ENCODE results near the gene MED20. TPM values are rescaled to one million over a fixed set of nuclear protein-coding genes. Genes with fewer than 3 reads are reported as not detected.
A peak's percentile ranks its signal among the peaks of the same experiment; 100 is the strongest.

MED20 gene, protein sequence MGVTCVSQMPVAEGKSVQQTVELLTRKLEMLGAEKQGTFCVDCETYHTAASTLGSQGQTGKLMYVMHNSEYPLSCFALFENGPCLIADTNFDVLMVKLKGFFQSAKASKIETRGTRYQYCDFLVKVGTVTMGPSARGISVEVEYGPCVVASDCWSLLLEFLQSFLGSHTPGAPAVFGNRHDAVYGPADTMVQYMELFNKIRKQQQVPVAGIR
- 23.0 TPM for polyA plus RNA-seq (2013, experiment 1 of 2)
- 20.1 TPM for polyA plus RNA-seq (2013, experiment 2 of 2)

DNA sequence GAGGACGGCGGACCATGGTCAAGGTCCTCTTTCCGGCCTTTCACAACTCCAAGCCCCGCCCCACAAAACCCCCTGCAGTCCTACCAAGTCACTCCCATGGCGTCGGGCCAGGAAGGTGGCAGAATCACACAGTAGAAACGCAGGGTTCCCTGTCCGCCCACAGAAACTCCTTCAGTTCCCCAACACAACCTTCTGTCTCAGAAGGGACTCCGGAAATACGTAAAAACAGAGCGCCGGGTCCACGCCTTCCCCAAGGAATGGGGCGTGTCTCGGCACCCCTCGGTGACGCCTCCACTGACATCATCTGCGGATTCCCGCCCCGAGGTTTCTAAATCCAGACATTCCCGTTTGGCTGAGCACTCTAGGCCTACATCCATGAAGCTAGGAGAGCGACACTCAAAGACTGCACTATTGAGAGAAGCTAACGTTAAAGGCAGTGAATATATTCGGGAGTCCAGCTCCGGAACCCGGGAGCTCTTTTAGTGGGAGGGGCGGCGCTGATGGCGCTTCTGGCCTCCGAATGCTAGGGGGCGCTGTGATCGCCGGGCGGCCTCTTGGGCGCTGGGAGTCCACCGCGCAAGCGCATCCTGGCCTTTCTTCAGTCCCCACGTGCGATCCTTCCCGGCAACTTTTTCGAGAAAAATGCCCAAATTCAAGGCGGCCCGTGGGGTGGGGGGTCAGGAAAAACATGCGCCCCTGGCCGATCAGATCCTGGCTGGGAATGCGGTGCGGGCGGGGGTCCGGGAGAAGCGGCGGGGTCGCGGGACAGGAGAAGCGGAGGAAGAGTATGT is at the start of gene MED20, which contains the start of gene BYSL:
Gene MED20, minus strand, starts transcription at position 219 of the 791 bp plus-strand sequence. Its CDS starts 121 bp downstream, at position 98.
Gene BYSL, plus strand, starts transcription at position 579 of the 791 bp plus-strand sequence. Its CDS starts 64 bp downstream, at position 643.
- Histone ChIP-seq H3K27ac (ENCODE audit: low read depth, low read length, severe bottlenecking) (peak within 1 kb of the TSS; percentile 96), H3K4me3 (ENCODE audit: extremely low read depth, insufficient read depth, low read length, poor library complexity, severe bottlenecking) (peak within 1 kb of the TSS; percentile 80), H3K36me3 (ENCODE audit: control insufficient read depth, insufficient read depth, low read length) (peaks cover 41% of the 10 kb centered on the region), H3K4me1 (ENCODE audit: control insufficient read depth, insufficient read depth, low read length, poor library complexity, severe bottlenecking) (peaks cover 30% of the 10 kb centered on the region), H3K9me3 (ENCODE audit: control insufficient read depth, low read length) (no peaks in the 10 kb centered on the region)
- 0 to 1% methylated on average over 45 to 52 of the region's 55 CpGs for WGBS, 2 experiments (ENCODE audit: insufficient coverage in 2 of 2)

DNA sequence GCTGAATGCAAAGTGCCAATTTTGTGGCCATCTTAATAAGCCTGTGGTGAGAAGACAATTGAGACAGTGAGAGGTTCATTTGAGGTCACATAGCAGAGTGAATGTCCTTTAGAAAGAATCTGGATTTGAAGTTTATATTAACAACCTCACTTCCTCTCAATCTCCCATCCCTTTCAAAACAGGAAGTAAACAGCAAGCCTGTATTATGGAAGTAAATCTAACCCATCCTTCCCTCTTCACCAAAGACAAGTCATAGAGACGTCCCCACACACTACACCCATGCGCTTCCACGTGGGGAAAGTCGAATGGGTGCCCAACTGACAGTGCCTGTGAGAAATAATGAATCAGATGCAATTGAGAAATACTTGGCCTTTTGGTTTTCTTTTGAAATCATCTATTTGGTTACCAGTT is 49.5 kb upstream of the MED20 start:
- Histone ChIP-seq H3K4me1 (ENCODE audit: control insufficient read depth, insufficient read depth, low read length, poor library complexity, severe bottlenecking) (peaks cover 17% of the 10 kb centered on the region), H3K9me3 (ENCODE audit: control insufficient read depth, low read length) (no peaks in the 10 kb centered on the region), H3K36me3 (ENCODE audit: control insufficient read depth, insufficient read depth, low read length) (no peaks in the 10 kb centered on the region), H3K4me3 (ENCODE audit: extremely low read depth, insufficient read depth, low read length, poor library complexity, severe bottlenecking) (no peak overlapping the region), H3K27ac (ENCODE audit: low read depth, low read length, severe bottlenecking) (no peak overlapping the region)
- WGBS, 2 experiments (ENCODE audit: insufficient coverage in 2 of 2): no CpG with 5 or more reads among the region's 4 CpGs

DNA sequence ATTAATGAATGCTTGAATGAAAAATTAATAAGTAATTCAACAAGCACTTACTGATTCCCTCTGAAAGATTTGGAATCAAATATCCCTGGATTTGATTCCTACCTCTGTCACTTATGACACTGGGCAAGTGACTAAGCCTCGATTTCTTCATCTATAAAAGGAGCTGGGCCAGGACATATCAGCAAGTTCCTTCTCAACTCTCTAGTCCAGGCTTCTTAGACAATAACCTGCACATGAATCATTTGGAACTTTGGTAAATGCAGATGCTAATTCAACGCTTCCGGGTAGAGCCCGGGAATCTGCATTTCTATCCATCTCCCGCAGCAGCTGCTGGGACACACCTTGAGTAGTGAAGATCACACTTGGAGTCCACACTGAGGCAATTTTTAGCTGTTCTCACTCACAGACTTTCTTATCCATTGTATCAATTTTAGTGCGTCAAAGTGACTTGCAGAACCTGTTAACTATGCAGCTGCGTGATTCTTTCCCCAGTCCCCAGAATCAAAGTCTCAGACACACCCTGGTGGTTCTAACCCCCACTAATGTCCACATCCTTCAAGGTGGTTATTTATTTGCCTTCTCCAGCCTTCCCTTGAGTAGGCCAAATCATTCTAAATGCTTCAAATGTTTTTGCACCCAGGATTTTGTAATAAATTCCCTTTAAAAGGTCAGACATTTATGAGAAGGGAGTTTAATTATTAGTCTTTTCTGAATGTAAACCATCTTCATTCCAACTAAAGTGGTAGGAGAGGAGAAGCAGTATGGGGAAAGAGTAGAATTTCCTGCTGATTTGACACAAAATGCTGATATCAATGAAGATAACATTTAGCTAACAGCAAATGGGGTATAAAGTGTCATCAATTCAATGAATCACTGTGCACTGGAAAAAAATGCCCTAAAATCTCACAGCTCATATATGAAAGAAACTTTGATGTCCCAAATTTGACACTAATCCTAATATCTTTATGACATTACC is 46.7 kb upstream of the MED20 start:
- Histone ChIP-seq H3K4me3 (ENCODE audit: extremely low read depth, insufficient read depth, low read length, poor library complexity, severe bottlenecking) (no peak overlapping the region), H3K4me1 (ENCODE audit: control insufficient read depth, insufficient read depth, low read length, poor library complexity, severe bottlenecking) (peaks cover 17% of the 10 kb centered on the region), H3K36me3 (ENCODE audit: control insufficient read depth, insufficient read depth, low read length) (no peaks in the 10 kb centered on the region), H3K27ac (ENCODE audit: low read depth, low read length, severe bottlenecking) (peak overlapping the region; percentile 73), H3K9me3 (ENCODE audit: control insufficient read depth, low read length) (no peaks in the 10 kb centered on the region)
- WGBS, 2 experiments (ENCODE audit: insufficient coverage in 2 of 2): 70 to 87% methylated on average over 7 of the region's 7 CpGs

DNA sequence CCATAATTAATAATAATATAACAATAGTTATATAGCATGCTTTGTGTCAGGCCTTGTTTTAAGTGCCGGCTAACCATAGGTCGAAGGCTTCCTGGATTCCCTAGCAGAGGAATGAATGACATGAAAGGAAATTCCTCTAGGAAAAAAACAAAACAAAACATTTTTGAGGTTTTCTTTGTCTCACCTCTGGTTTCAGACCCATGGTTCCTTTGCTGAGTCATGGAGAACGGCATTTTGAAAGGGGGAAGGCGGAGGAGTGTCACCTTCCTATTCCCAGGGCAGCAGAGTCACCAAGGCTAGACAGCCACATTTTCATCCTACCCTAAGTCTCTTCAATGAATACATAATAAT is 46.0 kb upstream of the MED20 start:
- Histone ChIP-seq H3K9me3 (ENCODE audit: control insufficient read depth, low read length) (no peaks in the 10 kb centered on the region), H3K4me1 (ENCODE audit: control insufficient read depth, insufficient read depth, low read length, poor library complexity, severe bottlenecking) (peaks cover 17% of the 10 kb centered on the region), H3K27ac (ENCODE audit: low read depth, low read length, severe bottlenecking) (peak overlapping the region; percentile 73), H3K4me3 (ENCODE audit: extremely low read depth, insufficient read depth, low read length, poor library complexity, severe bottlenecking) (no peak overlapping the region), H3K36me3 (ENCODE audit: control insufficient read depth, insufficient read depth, low read length) (no peaks in the 10 kb centered on the region)
- whole genome bisulfite sequencing, 2 experiments (ENCODE audit: insufficient coverage in 2 of 2): 20% methylated on average over 1 of the region's 4 CpGs; no CpG with 5 or more reads in 1 of the 2 experiments

DNA sequence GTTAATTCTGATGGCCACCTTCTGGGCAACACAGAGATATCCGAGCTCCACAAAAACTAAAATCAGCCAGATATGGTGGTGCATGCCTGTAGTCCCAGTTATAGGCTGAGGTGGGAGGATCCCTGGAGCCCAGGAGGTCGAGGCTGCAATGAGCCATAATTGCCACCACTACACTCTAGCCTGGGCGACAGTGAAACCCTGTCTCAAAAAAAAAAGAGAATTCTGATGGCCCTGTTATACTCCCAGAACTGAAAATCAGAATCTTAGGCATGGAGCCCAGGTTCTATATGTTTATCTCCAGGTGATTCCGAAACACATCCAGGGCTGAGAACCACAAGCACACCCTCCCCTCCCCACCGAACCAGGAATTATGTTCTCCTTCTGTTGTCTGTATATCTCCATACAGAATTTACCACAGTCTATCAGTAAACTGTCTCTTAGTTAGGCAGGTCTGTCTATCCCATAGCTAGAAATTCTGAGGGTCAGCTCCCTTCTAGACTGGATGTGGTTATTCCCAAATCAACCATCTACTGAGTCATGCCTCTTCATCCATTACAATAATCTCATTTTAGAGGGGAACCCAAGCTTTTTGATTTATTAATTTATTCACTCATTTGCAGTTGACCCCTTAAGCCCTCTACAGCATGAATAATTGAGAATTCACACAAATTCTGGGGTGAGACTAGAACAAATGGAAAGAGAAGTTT is 45.4 kb upstream of the MED20 start:
- H3K4me3 ChIP-seq (ENCODE audit: extremely low read depth, insufficient read depth, low read length, poor library complexity, severe bottlenecking): no peak overlapping the region
- no peaks in the 10 kb centered on the region for H3K9me3 ChIP-seq (ENCODE audit: control insufficient read depth, low read length)
- 71 to 72% methylated on average over 4 of the region's 5 CpGs for WGBS, 2 experiments (ENCODE audit: insufficient coverage in 2 of 2)
- peak overlapping the region; percentile 73 for H3K27ac ChIP-seq (ENCODE audit: low read depth, low read length, severe bottlenecking)
- H3K4me1 ChIP-seq (ENCODE audit: control insufficient read depth, insufficient read depth, low read length, poor library complexity, severe bottlenecking): peaks cover 17% of the 10 kb centered on the region
- H3K36me3 ChIP-seq (ENCODE audit: control insufficient read depth, insufficient read depth, low read length): no peaks in the 10 kb centered on the region

DNA sequence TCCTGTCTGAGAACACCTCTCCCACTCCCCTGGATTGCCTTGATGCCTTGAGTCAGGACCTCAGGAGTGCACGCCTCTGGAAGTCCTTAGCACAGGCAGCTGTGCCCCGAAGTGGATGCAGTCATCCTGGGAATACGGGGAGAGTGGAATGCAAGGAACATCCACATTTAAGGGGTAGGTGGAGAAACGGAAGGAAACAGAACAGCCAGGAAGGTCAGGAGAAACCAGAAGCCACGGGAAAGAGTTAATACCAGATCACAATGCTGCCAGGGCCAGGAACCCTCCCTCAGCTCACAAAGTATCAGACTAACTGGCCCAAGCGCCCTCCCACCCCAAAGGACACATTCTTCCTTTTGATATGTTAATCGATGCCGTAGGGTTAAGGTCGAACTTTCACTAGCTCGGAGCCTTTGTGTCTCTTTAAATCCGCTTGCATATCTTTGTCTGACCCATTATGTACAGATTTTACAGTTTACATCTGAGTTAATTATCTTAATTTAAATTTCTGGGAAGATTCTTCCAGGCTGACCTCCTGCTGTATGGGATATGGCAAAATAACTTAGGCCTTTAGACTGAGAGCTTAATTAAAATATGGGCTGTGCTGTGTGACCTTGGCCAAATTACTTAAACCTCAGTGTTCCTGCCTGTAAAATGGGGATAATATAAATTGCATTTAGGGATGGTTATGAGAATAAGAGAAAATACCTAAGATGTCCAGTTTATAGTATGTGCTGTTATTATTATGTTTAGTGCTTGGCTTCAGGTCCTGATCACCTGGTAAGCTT is 44.7 kb upstream of the MED20 start:
- Histone ChIP-seq H3K4me1 (ENCODE audit: control insufficient read depth, insufficient read depth, low read length, poor library complexity, severe bottlenecking) (peaks cover 17% of the 10 kb centered on the region), H3K4me3 (ENCODE audit: extremely low read depth, insufficient read depth, low read length, poor library complexity, severe bottlenecking) (no peak overlapping the region), H3K9me3 (ENCODE audit: control insufficient read depth, low read length) (no peaks in the 10 kb centered on the region), H3K36me3 (ENCODE audit: control insufficient read depth, insufficient read depth, low read length) (no peaks in the 10 kb centered on the region), H3K27ac (ENCODE audit: low read depth, low read length, severe bottlenecking) (peak overlapping the region; percentile 50)
- 13 to 20% methylated on average over 5 of the region's 11 CpGs for WGBS, 2 experiments (ENCODE audit: insufficient coverage in 2 of 2)

DNA sequence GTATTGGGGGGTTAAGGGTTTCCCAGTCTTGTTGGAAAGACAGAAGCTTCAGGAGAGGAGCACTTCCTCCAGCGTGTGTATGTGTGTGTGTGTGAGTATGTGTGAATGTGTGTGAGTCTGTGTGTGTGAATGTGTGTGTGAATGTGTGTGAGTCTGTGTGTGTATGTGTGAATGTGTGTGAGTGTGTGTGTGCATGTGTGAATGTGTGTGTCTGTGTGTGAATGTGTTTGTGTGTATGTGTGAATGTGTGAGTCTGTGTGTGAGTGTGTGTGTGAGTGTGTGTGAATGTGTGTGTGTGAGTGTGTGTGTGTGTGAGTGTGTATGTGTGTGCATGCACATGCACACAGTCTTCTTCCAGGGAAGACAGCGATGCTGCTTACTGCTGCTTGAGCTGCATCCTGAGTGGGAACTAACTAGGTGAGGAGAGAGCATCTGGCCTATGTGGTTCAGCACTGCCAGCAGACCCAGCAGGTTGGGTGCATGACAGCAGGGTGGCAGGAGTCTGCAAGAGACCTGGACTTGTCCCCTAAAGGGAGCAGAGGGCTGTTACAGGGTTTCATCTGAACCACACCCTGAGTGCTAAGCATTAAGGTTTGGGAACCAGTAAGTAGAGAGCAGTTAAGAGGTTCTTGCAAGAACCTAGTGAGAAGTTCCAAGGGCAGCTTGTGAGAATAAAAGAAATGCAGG is 43.4 kb upstream of the MED20 start:
- no peak overlapping the region for H3K27ac ChIP-seq (ENCODE audit: low read depth, low read length, severe bottlenecking)
- no peaks in the 10 kb centered on the region for H3K36me3 ChIP-seq (ENCODE audit: control insufficient read depth, insufficient read depth, low read length)
- no peak overlapping the region for H3K4me3 ChIP-seq (ENCODE audit: extremely low read depth, insufficient read depth, low read length, poor library complexity, severe bottlenecking)
- 85 to 100% methylated on average over 1 to 2 of the region's 2 CpGs for WGBS, 2 experiments (ENCODE audit: insufficient coverage in 2 of 2)
- H3K9me3 ChIP-seq (ENCODE audit: control insufficient read depth, low read length): no peaks in the 10 kb centered on the region
- H3K4me1 ChIP-seq (ENCODE audit: control insufficient read depth, insufficient read depth, low read length, poor library complexity, severe bottlenecking): peaks cover 17% of the 10 kb centered on the region

DNA sequence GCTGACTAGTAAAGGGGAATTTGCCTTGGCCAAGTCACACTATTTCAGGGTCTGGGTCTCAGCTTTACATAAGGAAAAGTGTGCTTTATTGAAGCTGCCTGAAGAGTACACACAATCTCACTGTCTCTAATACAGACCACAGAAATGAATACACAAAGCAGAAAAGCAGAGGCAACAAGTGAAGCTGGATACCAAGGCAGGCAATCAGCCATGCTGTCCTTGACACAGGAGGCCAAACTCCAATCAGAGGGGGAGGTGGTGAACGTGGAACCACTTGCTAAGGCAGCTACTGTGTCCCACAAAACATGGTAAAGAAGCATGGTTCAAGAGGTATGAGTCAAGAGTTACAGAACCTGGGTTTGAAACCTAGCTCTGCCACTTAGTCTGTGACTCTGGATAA is 42.4 kb upstream of the MED20 start:
- Histone ChIP-seq H3K9me3 (ENCODE audit: control insufficient read depth, low read length) (no peaks in the 10 kb centered on the region), H3K36me3 (ENCODE audit: control insufficient read depth, insufficient read depth, low read length) (no peaks in the 10 kb centered on the region), H3K4me3 (ENCODE audit: extremely low read depth, insufficient read depth, low read length, poor library complexity, severe bottlenecking) (no peak overlapping the region), H3K27ac (ENCODE audit: low read depth, low read length, severe bottlenecking) (no peak overlapping the region), H3K4me1 (ENCODE audit: control insufficient read depth, insufficient read depth, low read length, poor library complexity, severe bottlenecking) (peaks cover 17% of the 10 kb centered on the region)
- 36 to 69% methylated on average over 1 of the region's 1 CpG for WGBS, 2 experiments (ENCODE audit: insufficient coverage in 2 of 2)

DNA sequence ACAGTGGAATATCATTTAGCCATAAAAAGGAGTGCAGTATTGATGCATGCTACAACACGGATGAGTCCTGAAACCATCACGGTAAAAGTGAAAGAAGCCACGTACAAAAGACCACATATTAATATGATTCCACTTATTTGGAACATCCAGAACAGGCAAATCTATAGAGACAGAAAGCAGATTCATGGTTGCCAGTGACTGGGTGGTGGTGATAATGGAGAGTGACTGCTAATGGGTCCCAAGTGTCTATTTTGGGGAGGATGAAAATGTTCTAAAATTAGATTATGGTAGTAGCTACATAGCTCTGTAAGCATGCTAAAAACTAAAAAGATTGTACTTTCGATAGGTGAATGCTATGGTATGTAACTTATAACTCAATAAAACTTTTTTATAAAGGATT is 39.1 kb upstream of the MED20 start:
- Histone ChIP-seq H3K27ac (ENCODE audit: low read depth, low read length, severe bottlenecking) (no peak overlapping the region), H3K4me3 (ENCODE audit: extremely low read depth, insufficient read depth, low read length, poor library complexity, severe bottlenecking) (no peak overlapping the region), H3K36me3 (ENCODE audit: control insufficient read depth, insufficient read depth, low read length) (no peaks in the 10 kb centered on the region), H3K9me3 (ENCODE audit: control insufficient read depth, low read length) (no peaks in the 10 kb centered on the region), H3K4me1 (ENCODE audit: control insufficient read depth, insufficient read depth, low read length, poor library complexity, severe bottlenecking) (no peaks in the 10 kb centered on the region)
- WGBS, 2 experiments (ENCODE audit: insufficient coverage in 2 of 2): no CpG with 5 or more reads among the region's 4 CpGs
